Activated CD8-positive, alpha-beta memory T cell treated with anti-CD3 and anti-CD28 coated beads for 48 hours (primary cell): ENCODE data around the gene ASTE1.
"Not testable (repeated sequence)": the region's sequence is repeated elsewhere in the genome, so short reads cannot be mapped to it uniquely, and the experiment has no call there.

Source experiments
- DNase-seq, 3 experiments: peaks; one replicate each; pipeline ENCODE4 v3.0.0-alpha.2; 2020; ENCODE audit warnings: low read depth in 2 of 3, low spot score in 2 of 3

Gene ASTE1

GRCh38 chr3:131026321-131027151, at the start of gene ASTE1, which contains the start of gene NEK11:
Gene ASTE1, minus strand, starts transcription at chr3:131026825. Its CDS starts 1,519 bp downstream, at chr3:131025306.
Gene NEK11, plus strand, starts transcription at chr3:131026877. Its CDS starts 2,832 bp downstream, at chr3:131029709.
- DNase-seq = peak; percentile 69 to 83 (median 72)

- DNase-seq = no peak
Measured at GRCh38 chr3:131075632-131076328, 49.2 kb upstream of the ASTE1 start.

- DNase-seq = no peak
Measured at GRCh38 chr3:131072845-131073244, 46.2 kb upstream of the ASTE1 start.

- DNase-seq = no peak
Measured at GRCh38 chr3:131072099-131072559, 45.5 kb upstream of the ASTE1 start.

- DNase-seq = no peak
Measured at GRCh38 chr3:131067983-131068382, 41.4 kb upstream of the ASTE1 start.

- no peak for DNase-seq
Measured at GRCh38 chr3:131053043-131053859, 26.6 kb upstream of the ASTE1 start.

GRCh38 chr3:131050001-131050400, 23.4 kb upstream of the ASTE1 start:
- DNase-seq = no peak

- DNase-seq = no peak
Measured at GRCh38 chr3:131048030-131048429, 21.4 kb upstream of the ASTE1 start.

- no peak for DNase-seq
Measured at GRCh38 chr3:131047582-131047981, 21.0 kb upstream of the ASTE1 start.

- DNase-seq = not testable (repeated sequence)
Measured at GRCh38 chr3:131042271-131042985, 15.8 kb upstream of the ASTE1 start.

GRCh38 chr3:131038326-131038725, 11.7 kb upstream of the ASTE1 start:
- no peak for DNase-seq

- no peak for DNase-seq
Measured at GRCh38 chr3:131036986-131037385, 10.4 kb upstream of the ASTE1 start.

GRCh38 chr3:131036200-131036816, 9.7 kb upstream of the ASTE1 start:
- no peak for DNase-seq

GRCh38 chr3:131033480-131034080, 7.0 kb upstream of the ASTE1 start:
- DNase-seq = no peak

GRCh38 chr3:131031660-131032059, 5.0 kb upstream of the ASTE1 start:
- no peak for DNase-seq

- DNase-seq = no peak
Measured at GRCh38 chr3:131028844-131029243, 2.2 kb upstream of the ASTE1 start.

GRCh38 chr3:131025539-131025938, 1.1 kb downstream of the ASTE1 start:
- DNase-seq = no peak

GRCh38 chr3:131020122-131020693, 6.4 kb downstream of the ASTE1 start:
- DNase-seq = no peak

GRCh38 chr3:131018970-131019369, 7.7 kb downstream of the ASTE1 start:
- no peak for DNase-seq
